GM12801 (cell line): ENCODE data around the gene STXBP5.

Experiments
- CTCF ChIP-seq: IDR thresholded peaks from one replicate; pipeline ENCODE4 v1.5.1; 2011; ENCODE audit warnings: control low read depth; ENCODE audit not compliant: insufficient read length; ENCODE audit errors: extremely low read depth

STXBP5 gene

GRCh38 chr6:147371325-147371724 is 167.1 kb downstream of the STXBP5 start:
- no peak for TF ChIP-seq CTCF

GRCh38 chr6:147372806-147373205 is 168.6 kb downstream of the STXBP5 start:
- TF ChIP-seq CTCF, result no peak

GRCh38 chr6:147378819-147379218 is 174.6 kb downstream of the STXBP5 start:
- TF ChIP-seq CTCF, result no peak

- TF ChIP-seq CTCF, result no peak
These were observed 177.5 kb downstream of the STXBP5 start for GRCh38 chr6:147381712-147382111.

GRCh38 chr6:147382945-147383554 is 178.8 kb downstream of the STXBP5 start:
- TF ChIP-seq CTCF, result no peak

GRCh38 chr6:147384029-147384428 is 179.8 kb downstream of the STXBP5 start:
- TF ChIP-seq CTCF, result no peak

GRCh38 chr6:147384737-147385710 is 180.8 kb downstream of the STXBP5 start:
- TF ChIP-seq CTCF, result no peak
